NCI-H1417 treated with DMSO at 0.1 percent for 48 hours (cell line): ENCODE data around the gene VSTM2B.
"Not testable (repeated sequence)": the region's sequence is repeated elsewhere in the genome, so short reads cannot be mapped to it uniquely, and the experiment has no call there.

Source experiments
- DNase-seq: peaks from one replicate; lab custom pipeline; 2025; lab: John Stamatoyannopoulos, UW

VSTM2B gene

GRCh38 chr19:29525901-29526729 is at the start of gene VSTM2B:
TSS of gene VSTM2B (plus strand) at chr19:29525994. CDS start at chr19:29526584, 590 bp downstream.
- DNase-seq = no peak

GRCh38 chr19:29476528-29476927 is 49.3 kb upstream of the VSTM2B start:
- no peak for DNase-seq

- no peak for DNase-seq
Observed at GRCh38 chr19:29477831-29478577, 47.8 kb upstream of the VSTM2B start.

GRCh38 chr19:29478578-29479565 is 46.9 kb upstream of the VSTM2B start:
- DNase-seq = no peak

GRCh38 chr19:29479941-29480340 is 45.9 kb upstream of the VSTM2B start:
- DNase-seq = no peak

- DNase-seq = no peak
Observed at GRCh38 chr19:29480507-29480906, 45.3 kb upstream of the VSTM2B start.

GRCh38 chr19:29482855-29483640 is 42.7 kb upstream of the VSTM2B start:
- DNase-seq = no peak

GRCh38 chr19:29483641-29483920 is 42.2 kb upstream of the VSTM2B start:
- DNase-seq = no peak

GRCh38 chr19:29483944-29484581 is 41.7 kb upstream of the VSTM2B start:
- no peak for DNase-seq

- DNase-seq = no peak
Observed at GRCh38 chr19:29484876-29485275, 40.9 kb upstream of the VSTM2B start.

GRCh38 chr19:29485293-29485692 is 40.5 kb upstream of the VSTM2B start:
- no peak for DNase-seq

- DNase-seq = not testable (repeated sequence)
Observed at GRCh38 chr19:29486961-29487360, 38.8 kb upstream of the VSTM2B start.

GRCh38 chr19:29487432-29487831 is 38.4 kb upstream of the VSTM2B start:
- no peak for DNase-seq

GRCh38 chr19:29488316-29488715 is 37.5 kb upstream of the VSTM2B start:
- no peak for DNase-seq

GRCh38 chr19:29489172-29489951 is 36.4 kb upstream of the VSTM2B start:
- DNase-seq = no peak

GRCh38 chr19:29491491-29491890 is 34.3 kb upstream of the VSTM2B start:
- DNase-seq = no peak

GRCh38 chr19:29491995-29492577 is 33.7 kb upstream of the VSTM2B start:
- DNase-seq = no peak

GRCh38 chr19:29492769-29493168 is 33.0 kb upstream of the VSTM2B start:
- no peak for DNase-seq

- DNase-seq = no peak
Observed at GRCh38 chr19:29495091-29495490, 30.7 kb upstream of the VSTM2B start.
